NCI-H2227 (cell line): ENCODE data around the gene GLT8D1.

ENCODE experiments used
- DNase-seq: peaks from one replicate; lab custom pipeline; 2025; ENCODE audit not compliant: unreplicated experiment; lab: John Stamatoyannopoulos, UW

The GLT8D1 gene

GRCh38 chr3:52714335-52715302 is 9.0 kb upstream of the GLT8D1 start:
- no peak for DNase-seq

GRCh38 chr3:52712291-52713212 is 7.0 kb upstream of the GLT8D1 start:
- DNase-seq = no peak

- no peak for DNase-seq
These were observed 4.9 kb upstream of the GLT8D1 start for GRCh38 chr3:52710512-52710911.

GRCh38 chr3:52707585-52707984 is 2.0 kb upstream of the GLT8D1 start:
- DNase-seq = no peak

- no peak for DNase-seq
These were observed 228 bp downstream of the GLT8D1 start for GRCh38 chr3:52705438-52705687.

- no peak for DNase-seq
These were observed 767 bp downstream of the GLT8D1 start for GRCh38 chr3:52704611-52705437.

GRCh38 chr3:52703341-52703740 is 2.2 kb downstream of the GLT8D1 start:
- no peak for DNase-seq

GRCh38 chr3:52697632-52697965 is 8.0 kb downstream of the GLT8D1 start:
- DNase-seq = no peak

GRCh38 chr3:52696830-52697631 is 8.6 kb downstream of the GLT8D1 start:
- no peak for DNase-seq

- DNase-seq = no peak
These were observed 9.6 kb downstream of the GLT8D1 start for GRCh38 chr3:52695798-52696671.

GRCh38 chr3:52694528-52695189 is 10.9 kb downstream of the GLT8D1 start:
- DNase-seq = no peak

GRCh38 chr3:52693071-52693470 is 12.5 kb downstream of the GLT8D1 start:
- DNase-seq = no peak

GRCh38 chr3:52690560-52690959 is 15.0 kb downstream of the GLT8D1 start:
- DNase-seq = no peak

GRCh38 chr3:52689151-52689550 is 16.4 kb downstream of the GLT8D1 start:
- DNase-seq = no peak

- DNase-seq = no peak
These were observed 17.3 kb downstream of the GLT8D1 start for GRCh38 chr3:52688266-52688665.

GRCh38 chr3:52685709-52686691 is 19.6 kb downstream of the GLT8D1 start, which contains the start of the genes GNL3 and PBRM1:
Gene GNL3, plus strand, starts transcription at chr3:52686032. Its CDS starts 61 bp downstream, at chr3:52686093.
Gene PBRM1, minus strand, starts transcription at chr3:52685913.
- peak; percentile 96 for DNase-seq

GRCh38 chr3:52685285-52685708 is 20.3 kb downstream of the GLT8D1 start:
- DNase-seq = peak; percentile 85

GRCh38 chr3:52684184-52684583 is 21.4 kb downstream of the GLT8D1 start:
- DNase-seq = no peak
